Activated T-helper 2 cell treated with anti-CD3 and anti-CD28 coated beads, Interferon-gamma antibody, Interleukin-2, Interleukin-4, amounts not matched to agents 10 μg/mL and 5 μg/mL and 100 μg/mL, durations not matched to agents 14 hours and 24 hours and 36 hours (primary cell): ENCODE data around the gene RNU6-9. TPM values are rescaled to one million over a fixed set of nuclear protein-coding genes. Genes with fewer than 3 reads are reported as not detected.
A peak's percentile ranks its signal among the peaks of the same experiment; 100 is the strongest.

ENCODE experiments used
- DNase-seq: peaks from one replicate; pipeline ENCODE4 v3.0.0; 2021; ENCODE audit warnings: low spot score
- H3K27ac Mint-ChIP-seq: one replicate; pipeline ENCODE4 v1.8.0; 2021; ENCODE audit warnings: mixed read lengths
- H3K27me3 Mint-ChIP-seq: one replicate; pipeline ENCODE4 v1.8.0; 2021; ENCODE audit warnings: low read depth, mixed read lengths
- H3K36me3 Mint-ChIP-seq: one replicate; pipeline ENCODE4 v1.8.0; 2021; ENCODE audit warnings: low read depth, mixed read lengths
- H3K4me1 Mint-ChIP-seq: one replicate; pipeline ENCODE4 v1.8.0; 2021; ENCODE audit warnings: low read depth, mixed read lengths
- H3K4me3 Mint-ChIP-seq: one replicate; pipeline ENCODE4 v1.8.0; 2021; ENCODE audit warnings: low read depth, mild to moderate bottlenecking, moderate library complexity, mixed read lengths
- H3K9me3 Mint-ChIP-seq: one replicate; pipeline ENCODE4 v1.8.0; 2021; ENCODE audit warnings: mixed read lengths
- intact Hi-C: fragments of 100-400 bp; cut with micrococcal nuclease; formaldehyde crosslinking; loops from one replicate; pipeline ENCODE4 v1.15.1; 2023
- total RNA-seq: library from RNA; stranded (reverse); gene quantifications from 2 replicates; pipeline ENCODE4 v1.2.3, GENCODE V29; 2022

Gene RNU6-9
- total RNA-seq, 1 donor from 2014 or later = not detected

DNA sequence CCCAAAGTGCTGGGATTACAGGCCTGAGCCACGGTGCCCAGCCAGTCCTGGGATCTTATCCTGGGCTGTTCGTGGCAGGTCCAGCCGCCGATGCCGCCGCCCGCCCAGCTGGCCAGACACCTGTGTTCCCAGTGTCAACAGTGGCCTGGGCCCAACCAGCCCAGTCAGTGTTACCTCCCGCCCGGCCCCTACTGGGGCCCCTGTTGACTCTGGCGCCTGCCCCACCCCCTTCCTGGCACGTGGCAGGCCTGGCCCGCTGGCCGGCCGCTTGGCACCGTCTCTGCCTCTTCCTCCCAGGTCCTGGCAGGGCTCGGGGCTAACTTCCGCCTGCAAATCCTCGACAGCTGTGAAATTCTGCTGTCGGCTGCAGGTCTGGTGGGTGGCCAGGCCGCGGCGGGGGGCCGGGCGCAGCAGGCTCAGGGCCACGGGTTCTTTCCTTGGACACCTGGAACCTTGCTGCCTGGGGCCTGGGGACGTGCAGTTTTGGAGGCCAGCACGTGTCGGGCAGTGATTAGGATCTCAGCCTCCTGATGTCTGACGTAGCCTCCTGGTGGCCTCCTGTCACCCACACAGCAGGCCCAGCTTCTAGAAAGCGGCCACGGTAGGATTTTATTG lies 41.7 kb downstream of the RNU6-9 start:
- no peak overlapping the region for H3K27ac Mint-ChIP-seq
- DNase-seq = no peak
- H3K36me3 Mint-ChIP-seq = peaks cover 34% of the 10 kb centered on the region
- H3K27me3 Mint-ChIP-seq = no peaks in the 10 kb centered on the region
- H3K4me1 Mint-ChIP-seq = peaks cover 6% of the 10 kb centered on the region
- intact Hi-C loops = no loop called here
- no peak overlapping the region for H3K4me3 Mint-ChIP-seq
- H3K9me3 Mint-ChIP-seq = no peaks in the 10 kb centered on the region

DNA sequence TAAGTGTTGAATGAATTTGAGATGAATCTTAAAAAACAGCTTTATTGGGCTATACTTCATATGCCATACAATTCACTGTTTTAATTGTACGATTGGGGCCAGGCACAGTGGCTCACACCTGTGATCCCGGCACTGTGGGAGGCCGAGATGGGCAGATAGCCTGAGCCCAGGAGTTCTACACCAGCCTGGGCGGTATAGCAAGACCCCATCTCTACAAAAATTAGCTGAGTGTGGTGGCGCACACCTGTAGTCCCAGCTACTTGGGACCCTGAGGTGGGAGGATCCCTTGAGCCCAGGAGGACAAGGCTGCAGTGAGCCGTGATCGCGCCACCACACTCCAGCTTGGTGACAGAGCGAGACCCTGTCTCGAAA lies 42.9 kb downstream of the RNU6-9 start:
- H3K27ac Mint-ChIP-seq = no peak overlapping the region
- H3K36me3 Mint-ChIP-seq = peaks cover 33% of the 10 kb centered on the region
- H3K4me1 Mint-ChIP-seq = peaks cover 11% of the 10 kb centered on the region
- H3K27me3 Mint-ChIP-seq = peaks cover 3% of the 10 kb centered on the region
- DNase-seq = no peak
- no peak overlapping the region for H3K4me3 Mint-ChIP-seq
- intact Hi-C loops = no loop called here
- H3K9me3 Mint-ChIP-seq = no peaks in the 10 kb centered on the region

DNA sequence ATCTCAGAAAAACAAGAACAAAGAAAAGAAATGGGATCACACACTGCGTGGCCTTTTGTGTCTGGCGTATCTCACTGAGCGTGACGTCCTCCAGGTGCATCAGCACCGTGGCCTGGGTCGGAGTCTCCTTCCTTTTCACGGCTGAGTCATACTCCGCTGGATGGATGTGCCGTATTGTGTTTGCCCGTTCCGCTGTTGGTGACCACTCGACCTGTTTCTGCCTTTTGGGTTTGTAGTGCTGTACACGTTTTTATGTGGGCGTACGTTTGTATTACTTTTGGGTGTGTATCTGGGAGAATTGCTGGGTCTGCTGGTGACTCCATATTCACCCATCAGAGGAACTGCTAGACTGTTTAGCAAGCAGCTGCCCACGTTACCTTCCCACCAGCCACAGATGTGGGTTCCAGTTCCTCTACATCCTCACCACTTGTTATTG lies 44.0 kb downstream of the RNU6-9 start:
- Mint-ChIP-seq H3K27ac (no peak overlapping the region), H3K27me3 (peaks cover 3% of the 10 kb centered on the region), H3K4me1 (peaks cover 15% of the 10 kb centered on the region), H3K36me3 (peaks cover 35% of the 10 kb centered on the region), H3K9me3 (no peaks in the 10 kb centered on the region), H3K4me3 (no peak overlapping the region)
- intact Hi-C loops = no loop called here
- DNase-seq = no peak

DNA sequence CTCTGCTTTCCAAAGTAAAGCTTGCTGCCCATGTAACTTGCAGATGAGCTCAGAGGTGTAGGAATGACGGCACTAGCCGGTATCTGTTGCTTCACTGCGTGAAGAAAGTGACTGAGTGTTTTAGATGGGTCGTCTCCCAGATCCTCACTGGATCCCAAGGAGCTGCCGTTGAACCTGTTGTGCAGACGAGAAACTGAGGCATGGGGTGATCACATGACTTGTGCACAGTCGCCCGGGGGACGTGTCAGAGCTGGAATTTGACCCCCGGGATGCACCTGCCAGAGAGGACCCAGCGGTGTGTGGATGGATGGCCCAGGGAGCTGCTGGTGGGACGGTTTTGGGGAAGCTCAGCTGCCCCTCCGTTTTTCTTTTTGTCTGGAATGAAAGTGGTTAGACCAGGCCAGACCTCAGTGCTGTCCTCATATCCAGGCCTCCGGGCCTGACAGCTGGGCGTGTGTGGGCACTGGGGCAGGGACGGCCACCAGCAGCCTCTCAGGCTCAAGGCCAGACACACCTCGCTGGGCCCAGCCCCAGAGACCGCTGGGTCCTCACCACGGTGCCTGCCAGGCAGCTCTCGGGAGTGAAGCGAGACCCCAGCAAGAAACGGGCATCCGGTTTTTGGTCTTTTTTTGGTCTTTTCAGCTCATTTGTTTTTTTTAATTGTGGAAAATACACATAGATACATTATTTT lies 45.1 kb downstream of the RNU6-9 start:
- Mint-ChIP-seq H3K9me3 (no peaks in the 10 kb centered on the region), H3K36me3 (peaks cover 36% of the 10 kb centered on the region), H3K27me3 (peaks cover 3% of the 10 kb centered on the region), H3K4me1 (peaks cover 12% of the 10 kb centered on the region), H3K27ac (no peak overlapping the region), H3K4me3 (no peak overlapping the region)
- no peak for DNase-seq
- intact Hi-C loops = no loop called here

- no peak overlapping the region for H3K27ac Mint-ChIP-seq
- peaks cover 3% of the 10 kb centered on the region for H3K27me3 Mint-ChIP-seq
- peaks cover 12% of the 10 kb centered on the region for H3K4me1 Mint-ChIP-seq
- no peak overlapping the region for H3K4me3 Mint-ChIP-seq
- intact Hi-C loops = no loop called here
- DNase-seq = no peak
- peaks cover 36% of the 10 kb centered on the region for H3K36me3 Mint-ChIP-seq
- H3K9me3 Mint-ChIP-seq = no peaks in the 10 kb centered on the region
Observed at GRCh38 chr19:939439-939838, 46.2 kb downstream of the RNU6-9 start.

DNA sequence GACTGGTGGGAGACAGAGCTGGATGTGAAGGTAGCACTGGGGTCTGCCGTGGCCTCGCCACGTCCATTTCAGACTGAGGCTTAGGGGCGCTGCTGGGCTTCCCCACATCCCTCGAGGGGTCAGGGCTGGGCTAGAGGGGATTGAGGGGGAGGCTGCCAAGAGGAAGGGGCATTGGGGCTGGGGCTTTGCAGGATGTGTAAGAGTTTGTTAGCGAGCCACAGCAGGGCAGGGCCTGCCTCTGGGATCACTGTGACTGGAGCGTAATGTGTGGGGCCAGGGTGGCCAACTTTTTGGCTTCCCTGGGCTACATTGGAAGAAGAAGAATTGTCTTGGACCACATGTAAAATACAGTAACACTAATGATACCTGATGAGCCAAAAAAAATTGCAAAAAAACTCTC lies 46.6 kb downstream of the RNU6-9 start:
- Mint-ChIP-seq H3K36me3 (peaks cover 36% of the 10 kb centered on the region), H3K9me3 (no peaks in the 10 kb centered on the region), H3K4me3 (peak overlapping the region; percentile 69), H3K27me3 (peaks cover 3% of the 10 kb centered on the region), H3K4me1 (peaks cover 12% of the 10 kb centered on the region), H3K27ac (no peak overlapping the region)
- no peak for DNase-seq
- intact Hi-C loops = no loop called here

DNA sequence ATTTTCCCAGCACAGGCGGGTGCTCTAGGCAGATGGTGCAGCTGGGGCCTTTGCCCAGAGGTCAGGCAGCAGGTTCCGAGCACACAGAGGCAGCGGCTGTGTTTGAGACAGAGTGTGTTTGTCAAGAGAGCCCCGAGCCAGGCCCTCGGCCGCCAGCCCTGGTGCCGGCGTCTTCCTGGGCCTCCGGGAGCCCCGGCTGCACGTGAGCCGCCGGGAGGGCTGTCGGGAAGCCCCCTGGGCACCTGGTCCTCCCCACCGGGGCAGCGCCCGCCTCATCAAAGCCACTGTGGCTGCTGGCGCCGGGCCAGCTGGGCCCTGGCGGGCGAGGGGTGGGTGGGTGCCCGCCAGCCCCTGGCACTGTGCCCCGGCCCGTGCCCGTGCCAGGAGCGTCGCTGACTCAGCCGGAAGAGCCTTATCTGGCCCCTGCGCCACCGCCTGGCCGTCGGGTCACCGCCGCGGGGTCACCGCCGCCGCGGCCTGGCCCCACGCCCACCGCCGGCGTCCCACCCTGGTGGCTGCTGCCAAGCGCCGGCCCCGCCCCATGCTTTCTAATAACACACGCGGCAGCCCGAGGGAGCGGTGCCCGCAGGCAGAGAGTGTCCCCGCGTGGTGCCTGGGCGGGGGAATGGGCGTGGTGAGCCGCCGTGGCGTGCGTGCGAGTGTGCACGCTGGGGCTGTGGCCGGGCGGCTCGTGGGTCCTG lies 47.5 kb downstream of the RNU6-9 start:
- peaks cover 12% of the 10 kb centered on the region for H3K4me1 Mint-ChIP-seq
- H3K27me3 Mint-ChIP-seq = peaks cover 3% of the 10 kb centered on the region
- H3K9me3 Mint-ChIP-seq = no peaks in the 10 kb centered on the region
- no peak overlapping the region for H3K27ac Mint-ChIP-seq
- DNase-seq = no peak
- H3K4me3 Mint-ChIP-seq = peak overlapping the region; percentile 69
- H3K36me3 Mint-ChIP-seq = peaks cover 33% of the 10 kb centered on the region
- intact Hi-C loops = no loop called here

DNA sequence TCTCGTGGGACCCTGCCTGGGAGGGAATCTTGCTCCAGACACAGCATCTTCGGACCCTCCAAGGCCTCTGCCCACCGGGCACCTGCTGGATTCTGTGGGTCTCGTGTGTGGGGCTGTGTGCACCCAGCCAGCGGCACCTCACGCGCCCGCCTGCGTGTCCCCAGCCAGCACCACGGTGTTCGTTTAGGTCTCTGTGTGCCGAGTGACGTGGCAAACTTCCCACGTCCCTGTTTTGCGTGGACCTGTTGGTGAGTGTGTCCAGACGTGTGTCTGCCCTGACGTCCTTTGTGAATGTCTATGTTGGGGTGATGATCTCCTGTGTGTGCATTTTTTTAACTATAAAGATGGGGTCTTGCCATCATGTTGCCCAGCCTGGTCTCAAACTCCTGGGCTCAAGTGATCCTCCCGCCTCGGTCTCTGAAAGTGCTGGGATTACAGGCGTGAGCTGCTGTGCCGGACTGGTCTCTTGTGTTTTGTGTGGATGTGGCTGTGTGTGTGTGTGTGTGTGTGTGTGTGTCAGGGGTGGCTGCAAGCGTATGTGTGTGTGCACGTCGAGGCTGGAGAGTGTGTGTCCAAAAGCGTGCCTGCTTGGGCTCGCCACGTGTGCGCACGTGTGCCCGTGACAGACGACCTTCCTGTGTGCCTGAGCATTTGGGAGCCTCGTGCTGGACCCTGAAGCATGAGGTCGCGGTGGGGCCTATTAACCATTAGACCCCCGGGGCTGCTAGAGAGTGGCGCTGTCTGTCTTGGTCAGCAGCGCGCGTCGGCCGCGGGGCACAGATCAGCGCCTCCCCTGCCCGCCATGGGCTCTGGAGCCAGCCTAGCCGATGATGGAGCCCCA lies 48.2 kb downstream of the RNU6-9 start:
- DNase-seq = no peak
- H3K36me3 Mint-ChIP-seq = peaks cover 28% of the 10 kb centered on the region
- intact Hi-C loops = no loop called here
- no peak overlapping the region for H3K27ac Mint-ChIP-seq
- H3K9me3 Mint-ChIP-seq = no peaks in the 10 kb centered on the region
- H3K4me1 Mint-ChIP-seq = peaks cover 12% of the 10 kb centered on the region
- peak overlapping the region; percentile 62 for H3K4me3 Mint-ChIP-seq
- peaks cover 3% of the 10 kb centered on the region for H3K27me3 Mint-ChIP-seq

DNA sequence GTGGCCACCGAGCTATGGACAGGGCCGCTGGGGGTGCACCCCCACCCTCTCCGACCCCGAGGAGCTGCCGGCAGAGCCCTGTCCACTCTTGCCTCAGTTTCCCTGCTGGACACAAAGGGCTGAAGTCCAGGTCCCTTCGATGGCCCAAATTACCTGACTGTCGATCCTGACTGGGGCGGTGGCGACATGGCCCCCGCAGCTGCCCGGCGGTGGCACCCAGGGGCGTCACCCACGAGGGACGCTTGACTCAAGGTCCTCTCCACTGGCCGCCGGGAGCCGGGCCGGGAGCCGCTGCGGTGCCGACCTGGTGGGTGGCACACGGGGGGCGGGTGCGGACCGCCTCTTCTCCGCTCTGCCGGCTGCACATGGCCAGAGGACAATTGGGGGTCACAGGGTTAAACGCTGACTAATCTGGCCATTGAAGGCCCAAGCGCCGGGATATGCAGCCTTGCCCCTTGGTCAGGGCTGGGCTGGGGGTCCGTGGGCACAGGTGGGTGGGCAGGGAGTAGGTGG lies 48.9 kb downstream of the RNU6-9 start:
- DNase-seq = no peak
- Mint-ChIP-seq H3K27me3 (peaks cover 3% of the 10 kb centered on the region), H3K4me1 (peaks cover 12% of the 10 kb centered on the region), H3K9me3 (no peaks in the 10 kb centered on the region), H3K27ac (no peak overlapping the region), H3K36me3 (peaks cover 27% of the 10 kb centered on the region), H3K4me3 (no peak overlapping the region)
- intact Hi-C loops = no loop called here

Other genes with a start within 250 kb of the RNU6-9 start
- gene RNF126, start 230.3 kb upstream of the RNU6-9 start, total RNA-seq = 83.2 and 89.4 TPM in 2 replicates
- gene FSTL3, start 217.1 kb upstream of the RNU6-9 start, total RNA-seq = 6.9 and 8.0 TPM in 2 replicates
- gene PRSS57, start 198.0 kb upstream of the RNU6-9 start, total RNA-seq = not detected in 2 replicates
- gene PALM, start 184.5 kb upstream of the RNU6-9 start, total RNA-seq = not detected in 2 replicates
- not detected in 2 replicates for gene MISP, start 142.4 kb upstream of the RNU6-9 start, total RNA-seq
- 735 and 739 TPM in 2 replicates for gene PTBP1, start 96.0 kb upstream of the RNU6-9 start, total RNA-seq
- not detected in 2 replicates for gene PLPPR3, start 71.5 kb upstream of the RNU6-9 start, total RNA-seq
- gene AZU1, start 65.6 kb upstream of the RNU6-9 start, total RNA-seq = not detected in 2 replicates
- gene PRTN3, start 52.5 kb upstream of the RNU6-9 start, total RNA-seq = not detected in 2 replicates
- gene ELANE, start 41.2 kb upstream of the RNU6-9 start, total RNA-seq = not detected in 2 replicates
- 0.94 and 1.8 TPM in 2 replicates for gene CFD, start 33.8 kb upstream of the RNU6-9 start, total RNA-seq
- 55.7 and 64.1 TPM in 2 replicates for gene MED16, start 297 bp upstream of the RNU6-9 start, total RNA-seq
- gene R3HDM4, start 19.7 kb downstream of the RNU6-9 start, total RNA-seq = 77.1 and 83.3 TPM in 2 replicates
- 7.1 and 8.0 TPM in 2 replicates for gene KISS1R, start 23.8 kb downstream of the RNU6-9 start, total RNA-seq
- 42.0 and 42.6 TPM in 2 replicates for gene ARID3A, start 32.6 kb downstream of the RNU6-9 start, total RNA-seq
- 88.6 and 94.9 TPM in 2 replicates for gene WDR18, start 90.9 kb downstream of the RNU6-9 start, total RNA-seq
- gene GRIN3B, start 106.9 kb downstream of the RNU6-9 start, total RNA-seq = 0.11 TPM in 1 of 2 replicates, not detected in the other
- 137 and 138 TPM in 2 replicates for gene TMEM259, start 127.6 kb downstream of the RNU6-9 start, total RNA-seq
- not detected in 2 replicates for gene RNU6-2, start 128.0 kb downstream of the RNU6-9 start, total RNA-seq
- 160 and 163 TPM in 2 replicates for gene CNN2, start 133.1 kb downstream of the RNU6-9 start, total RNA-seq
- gene ABCA7, start 146.6 kb downstream of the RNU6-9 start, total RNA-seq = 17.2 and 19.6 TPM in 2 replicates
- 158 TPM in 2 replicates for gene ARHGAP45, start 173.7 kb downstream of the RNU6-9 start, total RNA-seq
- gene POLR2E, start 201.9 kb downstream of the RNU6-9 start, total RNA-seq = 260 and 272 TPM in 2 replicates
- gene GPX4, start 210.5 kb downstream of the RNU6-9 start, total RNA-seq = 257 TPM in 2 replicates